Measurements from ENCODE around the gene CD300E.

CD300E gene

GRCh38 chr17:74584292-74585060 lies 39.1 kb downstream of the CD300E start:
- TF ChIP-seq OSR1 (CRISPR knock-in tag; IDR thresholded peaks at IDR 0.05) (no peak), PPARA (CRISPR knock-in tag; IDR thresholded peaks at IDR 0.05; ENCODE audit: borderline replicate concordance) (no peak), TSHZ2 (CRISPR knock-in tag; IDR thresholded peaks at IDR 0.05) (no peak), ISL1 (CRISPR knock-in tag; IDR thresholded peaks at IDR 0.05) (no peak), GLIS3 (CRISPR knock-in tag; IDR thresholded peaks at IDR 0.05) (no peak), ARNTL (CRISPR knock-in tag; IDR thresholded peaks at IDR 0.05; ENCODE audit: borderline replicate concordance, low read depth) (no peak), ZFP3 (CRISPR knock-in tag; IDR thresholded peaks at IDR 0.05) (no peak), CSRNP3 (CRISPR knock-in tag; IDR thresholded peaks at IDR 0.05) (no peak), ZC3H10 (CRISPR knock-in tag; IDR thresholded peaks at IDR 0.05) (no peak), TCF4 (CRISPR knock-in tag; IDR thresholded peaks at IDR 0.05; ENCODE audit: borderline replicate concordance) (no peak), ZNF8 (CRISPR knock-in tag; IDR thresholded peaks at IDR 0.05) (no peak), BACH2 (CRISPR knock-in tag; IDR thresholded peaks at IDR 0.05; ENCODE audit: borderline replicate concordance) (no peak)
- no peak for ATAC-seq

DNA sequence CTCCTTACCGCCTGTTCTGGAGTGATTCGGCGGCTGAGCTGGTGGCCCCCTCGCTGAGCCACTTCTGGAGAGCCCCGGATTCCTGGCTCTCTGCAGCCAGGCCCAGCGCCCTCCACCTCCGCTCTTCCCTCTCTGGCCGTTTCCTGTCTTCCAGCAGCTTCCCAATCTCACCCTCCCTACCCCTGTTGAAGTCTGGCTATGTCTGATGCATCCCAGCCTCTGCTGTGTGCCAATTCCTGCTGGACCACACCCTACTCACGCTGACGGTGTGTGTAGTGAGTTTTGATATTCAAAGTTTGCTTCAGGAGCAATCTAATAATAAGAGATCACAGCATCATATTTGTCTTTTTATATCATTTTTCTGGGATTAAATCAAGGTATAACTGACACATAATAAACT lies 40.9 kb downstream of the CD300E start:
- ATAC-seq: no peak
- TF ChIP-seq ZC3H10 (CRISPR knock-in tag; IDR thresholded peaks at IDR 0.05) (no peak), ZFP30 (CRISPR knock-in tag; IDR thresholded peaks at IDR 0.05) (no peak), PPARA (CRISPR knock-in tag; IDR thresholded peaks at IDR 0.05; ENCODE audit: borderline replicate concordance) (no peak), OSR1 (CRISPR knock-in tag; IDR thresholded peaks at IDR 0.05) (no peak), CSDC2 (CRISPR knock-in tag; IDR thresholded peaks at IDR 0.05) (no peak), ZFP3 (CRISPR knock-in tag; IDR thresholded peaks at IDR 0.05) (no peak), ZNF8 (CRISPR knock-in tag; IDR thresholded peaks at IDR 0.05) (no peak), RARB (CRISPR knock-in tag; IDR thresholded peaks at IDR 0.05) (no peak), CSRNP3 (CRISPR knock-in tag; IDR thresholded peaks at IDR 0.05) (no peak), ZNF70 (CRISPR knock-in tag; IDR thresholded peaks at IDR 0.05) (no peak), POU6F1 (CRISPR knock-in tag; IDR thresholded peaks at IDR 0.05; ENCODE audit: borderline replicate concordance, low read depth) (no peak), ESRRG (CRISPR knock-in tag; IDR thresholded peaks at IDR 0.05) (no peak), SNAI2 (CRISPR knock-in tag; IDR thresholded peaks at IDR 0.05) (no peak), TCF4 (CRISPR knock-in tag; IDR thresholded peaks at IDR 0.05; ENCODE audit: borderline replicate concordance) (no peak), ARNTL (CRISPR knock-in tag; IDR thresholded peaks at IDR 0.05; ENCODE audit: borderline replicate concordance, low read depth) (no peak), GLIS3 (CRISPR knock-in tag; IDR thresholded peaks at IDR 0.05) (no peak), ISL1 (CRISPR knock-in tag; IDR thresholded peaks at IDR 0.05) (no peak), ZNF565 (CRISPR knock-in tag; conservative IDR thresholded peaks at IDR 0.05; ENCODE audit: low read depth) (no peak)
- TF ChIP-seq, protein P1, sequence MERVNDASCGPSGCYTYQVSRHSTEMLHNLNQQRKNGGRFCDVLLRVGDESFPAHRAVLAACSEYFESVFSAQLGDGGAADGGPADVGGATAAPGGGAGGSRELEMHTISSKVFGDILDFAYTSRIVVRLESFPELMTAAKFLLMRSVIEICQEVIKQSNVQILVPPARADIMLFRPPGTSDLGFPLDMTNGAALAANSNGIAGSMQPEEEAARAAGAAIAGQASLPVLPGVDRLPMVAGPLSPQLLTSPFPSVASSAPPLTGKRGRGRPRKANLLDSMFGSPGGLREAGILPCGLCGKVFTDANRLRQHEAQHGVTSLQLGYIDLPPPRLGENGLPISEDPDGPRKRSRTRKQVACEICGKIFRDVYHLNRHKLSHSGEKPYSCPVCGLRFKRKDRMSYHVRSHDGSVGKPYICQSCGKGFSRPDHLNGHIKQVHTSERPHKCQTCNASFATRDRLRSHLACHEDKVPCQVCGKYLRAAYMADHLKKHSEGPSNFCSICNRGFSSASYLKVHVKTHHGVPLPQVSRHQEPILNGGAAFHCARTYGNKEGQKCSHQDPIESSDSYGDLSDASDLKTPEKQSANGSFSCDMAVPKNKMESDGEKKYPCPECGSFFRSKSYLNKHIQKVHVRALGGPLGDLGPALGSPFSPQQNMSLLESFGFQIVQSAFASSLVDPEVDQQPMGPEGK (CRISPR knock-in tag; IDR thresholded peaks at IDR 0.05; ENCODE audit: borderline replicate concordance): no peak

All from SK-N-SH treated with all-trans-retinoic acid at 6 μM for 48 hours (cell line).